HG02623 (cell line): ENCODE measurements around the gene LOXHD1.

ENCODE experiments used
- ATAC-seq: cut with Tn5 transposase; IDR thresholded peaks from one replicate; pipeline ENCODE4 v1.9.1; 2021; ENCODE audit warnings: moderate library complexity; ENCODE audit not compliant: unreplicated experiment

The LOXHD1 gene

GRCh38 chr18:46554406-46555080 lies 102.5 kb downstream of the LOXHD1 start:
- ATAC-seq: no peak

DNA sequence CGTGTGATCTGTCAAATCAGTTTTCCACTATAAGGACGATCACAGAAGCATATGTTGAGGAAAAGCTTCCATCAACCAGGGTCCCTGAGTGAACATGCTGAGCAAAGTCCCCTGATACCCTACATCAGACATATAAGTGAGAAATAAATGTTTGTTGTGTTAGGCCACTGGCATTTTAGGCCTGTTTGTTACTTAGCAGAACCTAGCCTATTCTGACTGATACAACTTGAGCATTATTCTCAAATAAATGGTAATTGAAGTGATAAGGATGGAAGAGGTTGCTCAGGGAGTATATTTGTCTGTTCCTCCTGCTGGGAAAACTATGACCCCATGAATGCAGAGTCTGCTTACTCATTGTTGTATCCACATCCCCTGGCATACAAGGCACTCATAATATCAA lies 106.4 kb downstream of the LOXHD1 start:
- ATAC-seq: no peak

DNA sequence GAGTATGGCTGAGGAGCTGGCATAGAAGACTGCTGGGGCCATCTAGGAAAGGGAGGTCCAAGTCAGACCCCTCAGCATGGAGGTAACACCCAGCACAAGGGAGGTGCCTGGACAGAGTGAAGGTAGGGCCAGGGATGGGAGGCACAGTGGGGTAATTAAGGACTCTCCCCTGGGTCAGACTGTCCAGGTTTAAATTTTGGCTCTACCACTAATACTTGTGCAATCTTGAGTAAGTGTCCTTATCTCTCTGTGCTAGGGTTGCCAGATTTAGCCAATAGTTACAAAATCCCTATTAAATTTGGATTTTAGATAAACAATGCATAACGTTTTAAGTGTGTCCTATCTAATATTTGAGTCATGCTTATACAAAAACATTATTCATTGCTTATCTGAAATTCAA lies 109.5 kb downstream of the LOXHD1 start:
- no peak for ATAC-seq

GRCh38 chr18:46546111-46546640 lies 110.8 kb downstream of the LOXHD1 start:
- no peak for ATAC-seq

- no peak for ATAC-seq
These were observed 114.5 kb downstream of the LOXHD1 start for GRCh38 chr18:46542545-46542944.

- no peak for ATAC-seq
These were observed 115.3 kb downstream of the LOXHD1 start for GRCh38 chr18:46541626-46542189.

DNA sequence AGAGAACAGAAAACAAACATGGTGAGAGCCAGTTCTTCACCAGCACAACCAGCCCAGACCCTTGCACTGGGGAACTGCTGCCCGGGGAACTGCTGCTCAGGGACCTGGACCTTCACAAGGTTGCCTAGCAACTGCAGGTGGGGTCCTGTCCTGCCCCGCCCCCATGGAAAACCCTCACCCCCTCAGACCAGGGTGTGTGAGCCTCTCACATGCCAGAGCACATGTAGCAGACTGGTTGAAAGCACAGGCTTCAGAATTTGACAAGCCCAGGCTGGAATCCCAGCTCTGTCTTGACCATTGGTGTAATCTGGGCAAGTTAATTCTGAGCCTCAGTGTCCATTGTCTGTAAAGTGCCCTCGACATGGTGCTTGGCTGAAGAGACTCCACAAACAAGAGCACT lies 118.6 kb downstream of the LOXHD1 start:
- ATAC-seq: no peak

DNA sequence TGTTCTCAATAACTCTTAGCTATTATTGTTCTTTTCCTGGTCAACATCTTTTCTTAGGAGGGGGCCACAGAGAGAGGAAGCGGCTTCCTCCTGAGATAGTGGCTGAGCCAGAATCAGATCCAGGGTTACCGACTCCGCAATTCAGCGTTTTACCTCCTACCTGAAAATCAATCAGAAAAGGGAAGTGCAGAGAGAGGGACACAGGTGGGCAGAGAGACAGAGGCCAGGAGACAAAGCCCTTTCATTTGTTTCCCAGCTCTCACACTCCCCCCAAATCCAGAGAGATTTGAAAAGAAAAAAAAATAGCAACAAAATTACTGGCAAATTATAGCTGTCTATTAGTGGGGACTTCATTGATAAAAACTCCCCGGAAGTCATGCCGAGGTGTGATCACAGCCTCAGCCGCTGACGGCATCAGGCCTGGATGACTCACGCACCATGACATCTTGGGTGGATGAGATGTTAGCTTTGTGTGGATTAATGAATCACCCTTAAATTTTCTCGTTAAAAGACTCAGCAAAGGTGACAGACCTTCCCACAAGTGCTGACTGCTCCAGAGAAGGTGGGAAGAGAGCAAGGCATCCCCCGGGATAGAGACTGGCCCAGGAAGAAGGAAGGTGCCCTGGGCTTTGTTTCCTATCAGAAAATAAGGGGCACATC lies 120.7 kb downstream of the LOXHD1 start:
- no peak for ATAC-seq

GRCh38 chr18:46531482-46531881 lies 125.5 kb downstream of the LOXHD1 start:
- no peak for ATAC-seq

GRCh38 chr18:46528037-46528436 lies 129.0 kb downstream of the LOXHD1 start:
- ATAC-seq: no peak

DNA sequence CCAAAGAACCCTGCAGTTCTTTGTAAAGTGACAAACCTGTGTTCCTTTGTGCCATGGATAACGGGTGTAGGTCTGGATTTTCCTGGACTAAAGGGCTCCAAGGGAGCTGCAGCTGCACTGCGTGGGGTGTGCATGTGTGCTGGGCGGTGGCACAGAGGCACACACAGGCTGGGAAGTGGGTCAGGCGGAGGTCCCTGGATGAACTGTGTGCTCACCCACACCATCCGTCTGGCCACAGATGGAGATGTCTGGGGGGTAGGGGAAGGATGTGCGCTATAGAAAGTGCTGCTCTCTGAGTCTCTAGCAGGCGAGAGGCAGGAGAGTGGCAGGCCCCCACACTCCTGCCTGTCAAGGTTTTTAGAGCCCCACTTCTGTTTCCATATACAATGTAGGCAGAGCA lies 137.2 kb downstream of the LOXHD1 start:
- no peak for ATAC-seq

DNA sequence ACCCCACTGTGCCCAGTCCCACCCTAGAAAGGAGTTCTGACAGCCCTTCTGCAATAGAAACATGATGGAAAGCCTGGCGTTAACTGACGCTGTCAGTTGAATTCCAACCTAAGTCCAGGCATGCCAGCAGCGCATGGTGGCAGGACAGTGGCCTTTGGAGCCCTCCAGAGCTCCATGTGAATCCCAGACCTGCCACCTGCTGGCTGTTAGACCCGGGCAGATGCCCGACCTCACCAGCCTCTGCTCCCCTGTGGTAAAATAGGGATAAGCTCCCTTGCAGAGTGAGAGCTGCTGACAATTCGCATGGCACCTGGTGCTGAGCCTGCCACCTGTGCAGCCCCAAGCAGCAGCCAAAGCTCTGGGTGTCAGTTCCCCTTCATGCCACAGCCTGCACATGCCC lies 138.6 kb downstream of the LOXHD1 start:
- no peak for ATAC-seq

DNA sequence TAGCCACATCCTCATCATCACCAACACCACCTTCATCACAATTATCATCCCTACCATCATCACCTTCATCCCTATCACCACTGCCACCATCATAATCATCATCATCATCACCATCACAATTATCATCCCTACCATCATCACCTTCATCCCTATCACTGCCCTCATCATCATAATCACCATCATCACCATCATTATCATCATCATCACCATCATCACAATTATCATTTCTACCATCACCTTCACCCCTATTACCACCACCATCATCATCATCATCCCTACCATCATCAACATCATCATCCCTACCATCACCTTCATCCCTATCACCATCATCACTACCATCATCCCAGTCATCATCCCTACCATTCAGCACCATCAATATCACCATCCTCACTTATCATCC lies 140.5 kb downstream of the LOXHD1 start:
- ATAC-seq: no peak

- no peak for ATAC-seq
These were observed 146.6 kb downstream of the LOXHD1 start for GRCh38 chr18:46510386-46510785.

- no peak for ATAC-seq
These were observed 147.5 kb downstream of the LOXHD1 start for GRCh38 chr18:46509530-46509929.

DNA sequence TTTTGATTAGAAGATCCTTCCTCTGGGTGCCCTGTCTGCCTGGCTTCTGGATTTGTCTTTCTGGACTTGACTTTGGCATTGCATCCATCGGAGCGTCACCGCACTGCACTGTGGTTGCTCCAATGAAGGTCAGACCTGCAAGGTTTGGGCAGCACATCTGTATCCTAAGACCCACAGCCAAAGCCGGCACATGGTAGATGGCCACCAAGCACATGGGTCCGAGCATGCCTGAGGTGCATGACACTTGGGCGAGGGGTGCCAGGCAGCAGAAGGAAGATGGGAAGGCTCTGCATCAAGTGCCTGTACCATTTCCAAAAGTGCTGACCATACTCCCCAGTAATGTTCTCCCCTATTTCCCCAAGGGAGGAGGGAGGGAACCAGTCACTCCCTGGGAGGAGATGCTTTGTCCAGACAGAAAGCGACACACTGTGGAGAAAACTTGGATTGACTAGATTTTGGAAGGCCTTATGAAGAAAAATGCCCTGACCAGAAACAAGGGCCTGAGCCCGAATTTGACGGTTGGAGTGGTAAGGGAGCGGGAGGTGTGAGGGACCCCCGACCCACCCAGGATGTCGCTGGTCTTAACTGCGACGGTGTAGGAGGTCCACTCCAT lies 149.9 kb downstream of the LOXHD1 start:
- ATAC-seq: no peak

- no peak for ATAC-seq
These were observed 154.6 kb downstream of the LOXHD1 start for GRCh38 chr18:46502444-46502843.

DNA sequence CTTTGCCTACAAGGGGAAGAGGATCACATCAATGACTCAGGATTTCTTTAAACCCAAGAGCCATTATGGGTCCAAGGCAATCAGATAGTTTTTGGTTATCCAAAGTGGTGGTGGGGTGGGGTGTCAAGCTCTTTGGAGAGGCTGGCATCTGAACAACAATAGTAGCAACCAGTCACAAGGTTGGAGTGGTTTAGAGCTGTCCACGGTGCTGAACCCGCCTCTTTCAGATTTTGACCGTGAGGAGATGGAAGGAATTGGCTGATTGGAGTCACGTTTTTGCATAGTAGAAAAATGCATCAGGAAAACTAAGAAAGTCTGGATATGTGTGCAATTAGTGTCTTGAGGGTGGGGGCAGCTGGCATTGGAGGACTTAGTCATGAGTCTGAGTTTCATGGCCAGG lies 159.9 kb downstream of the LOXHD1 start:
- ATAC-seq: no peak

DNA sequence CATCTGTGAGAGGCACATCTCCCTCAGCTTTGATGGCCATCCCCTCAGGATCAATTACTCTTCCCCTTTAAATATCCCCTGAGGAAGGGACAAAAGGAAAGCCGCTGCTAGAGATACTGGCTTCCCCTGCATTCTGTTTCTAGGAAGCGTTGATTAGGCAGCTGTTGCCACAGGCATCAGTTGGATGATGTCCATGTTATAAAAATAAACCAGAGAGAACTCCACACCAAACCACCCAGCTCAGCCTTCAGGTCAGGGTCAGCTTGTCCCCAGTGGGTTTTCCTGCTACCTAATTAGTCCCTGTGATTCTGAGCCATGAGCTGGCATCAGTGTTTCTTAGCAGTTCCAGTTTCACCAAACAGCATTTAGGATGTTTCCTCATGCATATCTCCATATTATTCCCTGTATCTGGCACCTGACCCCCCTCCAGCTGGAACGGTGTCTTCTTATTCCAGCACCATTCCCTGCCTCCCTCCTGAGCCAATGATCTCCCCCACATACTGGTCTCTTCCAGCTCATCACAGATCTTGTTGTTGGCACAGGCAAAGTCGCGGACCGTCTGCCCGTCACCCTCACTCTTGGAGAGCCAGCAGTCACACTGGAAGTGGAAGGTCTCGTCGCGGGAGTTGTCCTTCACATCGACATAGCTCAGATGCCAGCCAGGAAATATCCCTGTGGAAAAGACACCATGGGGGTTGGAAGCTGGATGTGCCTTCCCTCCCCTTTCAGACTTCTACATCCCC lies 168.4 kb downstream of the LOXHD1 start:
- ATAC-seq: no peak

DNA sequence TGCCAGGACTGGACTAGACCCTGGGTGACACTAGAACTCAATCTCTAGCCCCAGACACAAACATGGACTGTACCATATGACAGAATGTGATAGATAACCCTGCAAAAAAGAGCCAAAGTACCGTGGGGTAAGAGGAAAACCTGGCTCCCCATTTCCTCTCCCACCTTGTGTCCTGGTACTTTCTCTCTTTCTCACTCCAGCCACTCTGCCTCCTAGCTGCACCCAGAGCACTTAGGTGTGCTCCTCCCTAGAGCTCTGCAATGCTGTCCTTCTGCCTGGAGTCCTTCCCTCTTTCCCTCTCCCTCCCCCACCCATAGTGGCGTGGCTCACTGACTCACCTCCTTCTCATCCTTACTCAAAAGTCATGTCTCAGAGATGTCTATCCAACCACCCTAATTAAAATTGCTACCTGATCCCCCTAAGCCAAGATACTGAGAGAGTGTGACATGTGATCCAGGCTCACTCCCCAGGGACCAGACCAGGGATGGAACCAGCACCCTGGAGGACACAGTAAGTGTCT lies 171.3 kb downstream of the LOXHD1 start:
- ATAC-seq: no peak

GRCh38 chr18:46484971-46485370 lies 172.0 kb downstream of the LOXHD1 start:
- ATAC-seq: no peak
